ENCODE data around the gene TRAF3IP1. TPM values are rescaled to one million over a fixed set of nuclear protein-coding genes. Genes with fewer than 3 reads are reported as not detected.
A peak's percentile ranks its signal among the peaks of the same experiment; 100 is the strongest.

TRAF3IP1 gene
- total RNA-seq, 6 donors from 2014 or later = 14.0 to 26.8 (median 18.8) TPM

DNA sequence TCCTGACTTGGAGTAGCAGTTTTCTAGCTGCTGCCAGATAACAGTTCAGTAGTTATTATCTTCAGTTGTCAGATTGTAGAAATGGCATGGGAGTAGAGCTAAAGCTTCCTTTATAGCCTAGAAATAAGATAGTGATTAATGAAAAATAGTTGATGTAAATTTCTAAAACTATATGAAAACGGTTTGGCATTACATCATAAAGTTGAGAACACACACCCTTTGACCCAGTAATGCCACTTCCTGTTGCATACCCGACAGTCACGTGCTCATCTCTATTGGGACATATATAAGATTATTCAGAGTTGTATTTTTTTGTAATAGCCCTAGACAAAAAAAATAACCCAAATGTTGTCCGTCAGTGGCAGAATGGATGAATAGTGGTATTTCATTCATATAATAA is 67.0 kb downstream of the TRAF3IP1 start:
- H3K9me3 ChIP-seq = no peaks in the 10 kb centered on the region
- peak in 1 of 4 donors; percentile 33 for TF ChIP-seq EP300 (IDR thresholded peaks at IDR 0.05)
- TF ChIP-seq, protein P1, sequence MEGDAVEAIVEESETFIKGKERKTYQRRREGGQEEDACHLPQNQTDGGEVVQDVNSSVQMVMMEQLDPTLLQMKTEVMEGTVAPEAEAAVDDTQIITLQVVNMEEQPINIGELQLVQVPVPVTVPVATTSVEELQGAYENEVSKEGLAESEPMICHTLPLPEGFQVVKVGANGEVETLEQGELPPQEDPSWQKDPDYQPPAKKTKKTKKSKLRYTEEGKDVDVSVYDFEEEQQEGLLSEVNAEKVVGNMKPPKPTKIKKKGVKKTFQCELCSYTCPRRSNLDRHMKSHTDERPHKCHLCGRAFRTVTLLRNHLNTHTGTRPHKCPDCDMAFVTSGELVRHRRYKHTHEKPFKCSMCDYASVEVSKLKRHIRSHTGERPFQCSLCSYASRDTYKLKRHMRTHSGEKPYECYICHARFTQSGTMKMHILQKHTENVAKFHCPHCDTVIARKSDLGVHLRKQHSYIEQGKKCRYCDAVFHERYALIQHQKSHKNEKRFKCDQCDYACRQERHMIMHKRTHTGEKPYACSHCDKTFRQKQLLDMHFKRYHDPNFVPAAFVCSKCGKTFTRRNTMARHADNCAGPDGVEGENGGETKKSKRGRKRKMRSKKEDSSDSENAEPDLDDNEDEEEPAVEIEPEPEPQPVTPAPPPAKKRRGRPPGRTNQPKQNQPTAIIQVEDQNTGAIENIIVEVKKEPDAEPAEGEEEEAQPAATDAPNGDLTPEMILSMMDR (IDR thresholded peaks at IDR 0.05) = no peak
- TF ChIP-seq POLR2AphosphoS5 (IDR thresholded peaks at IDR 0.05) = peak in 1 of 2 donors; percentile 61
- H3K27ac ChIP-seq = peak overlapping the region in 1 of 4 donors; percentile 45
- ATAC-seq (ENCODE audit: low FRiP score in 2 of 2) (peak in 1 of 2 donors; percentile 45), DNase-seq (no peak)
- no peaks in the 10 kb centered on the region for H3K27me3 ChIP-seq
- WGBS, 2 donors = 63 to 69% methylated on average over 4 of the region's 4 CpGs
- H3K4me3 ChIP-seq = no peak overlapping the region
- H3K4me1 ChIP-seq = peaks cover 6 to 9% (median 8%) of the 10 kb centered on the region in 4 donors
- no peaks in the 10 kb centered on the region for H3K36me3 ChIP-seq

DNA sequence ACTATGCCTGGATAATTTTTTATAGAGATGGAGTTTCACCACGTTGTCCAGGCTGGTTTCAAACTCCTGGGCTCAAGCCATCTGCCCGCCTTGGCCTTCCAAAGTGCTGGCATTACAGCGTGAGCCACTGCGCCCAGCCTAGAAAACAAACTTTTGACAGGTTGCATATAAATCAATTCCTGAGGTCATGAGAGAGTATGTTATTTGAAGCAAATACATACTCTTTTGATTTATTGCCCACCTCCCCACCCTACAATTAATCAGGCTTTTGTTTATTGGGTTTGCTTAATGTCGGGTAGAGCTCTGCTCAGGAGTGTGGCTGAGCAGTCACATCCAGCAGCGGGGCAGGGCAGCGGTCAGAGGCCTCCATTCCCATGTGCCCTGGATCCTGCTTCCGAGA is 68.5 kb downstream of the TRAF3IP1 start:
- Histone ChIP-seq H3K9me3 (no peaks in the 10 kb centered on the region), H3K4me3 (no peak overlapping the region), H3K36me3 (no peaks in the 10 kb centered on the region), H3K4me1 (peaks cover 3 to 8% (median 7%) of the 10 kb centered on the region in 4 donors), H3K27me3 (no peaks in the 10 kb centered on the region), H3K27ac (no peak overlapping the region)
- DNase-seq (no peak), ATAC-seq (ENCODE audit: low FRiP score in 2 of 2) (no peak)
- TF ChIP-seq POLR2AphosphoS5 (IDR thresholded peaks at IDR 0.05) = no peak
- TF ChIP-seq, protein P1 (IDR thresholded peaks at IDR 0.05) = no peak
- no peak for TF ChIP-seq POLR2A (IDR thresholded peaks at IDR 0.05)
- TF ChIP-seq EP300 (IDR thresholded peaks at IDR 0.05) = no peak
- WGBS, 2 donors = 72 to 85% methylated on average over 8 of the region's 8 CpGs

DNA sequence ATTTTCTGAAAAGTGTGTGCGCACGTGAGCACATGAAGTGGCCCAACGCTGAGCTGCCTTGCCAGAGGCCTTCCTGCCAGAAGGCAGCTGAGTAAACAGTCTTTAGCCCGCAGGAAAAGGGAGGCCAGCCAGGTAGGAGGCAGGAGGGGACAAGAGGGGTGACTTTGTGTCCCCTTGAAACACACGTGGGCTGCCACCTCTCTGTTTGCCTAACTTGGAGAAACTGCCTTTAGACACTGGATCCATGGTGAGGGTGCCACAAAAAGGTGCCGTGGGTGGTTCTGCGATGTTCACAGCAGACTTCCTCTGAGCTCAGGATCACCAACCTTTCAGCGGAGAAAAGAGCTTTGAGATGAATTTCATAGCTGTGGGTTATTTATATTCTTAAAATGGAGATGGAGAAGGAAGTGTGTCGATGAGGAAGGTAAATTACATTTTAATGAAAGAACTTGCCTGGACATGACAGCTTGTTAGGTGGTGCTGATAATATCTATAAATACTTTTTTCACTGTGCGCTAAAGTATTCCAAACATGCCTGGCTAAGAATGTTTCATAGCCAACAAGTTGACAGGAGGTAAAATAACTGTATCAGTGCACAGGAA is 69.8 kb downstream of the TRAF3IP1 start:
- Histone ChIP-seq H3K27me3 (no peaks in the 10 kb centered on the region), H3K27ac (peak overlapping the region in 1 of 4 donors; percentile 72), H3K9me3 (no peaks in the 10 kb centered on the region), H3K4me3 (no peak overlapping the region), H3K36me3 (no peaks in the 10 kb centered on the region), H3K4me1 (peaks cover 3 to 8% (median 7%) of the 10 kb centered on the region in 4 donors)
- no peak for TF ChIP-seq POLR2A (IDR thresholded peaks at IDR 0.05)
- peak in 1 of 2 donors; percentile 56 for TF ChIP-seq POLR2AphosphoS5 (IDR thresholded peaks at IDR 0.05)
- 42 to 47% methylated on average over 10 of the region's 10 CpGs for WGBS, 2 donors
- ATAC-seq (ENCODE audit: low FRiP score in 2 of 2) = peak; percentile 38 to 85
- peak in 1 of 2 donors; percentile 85 for DNase-seq

DNA sequence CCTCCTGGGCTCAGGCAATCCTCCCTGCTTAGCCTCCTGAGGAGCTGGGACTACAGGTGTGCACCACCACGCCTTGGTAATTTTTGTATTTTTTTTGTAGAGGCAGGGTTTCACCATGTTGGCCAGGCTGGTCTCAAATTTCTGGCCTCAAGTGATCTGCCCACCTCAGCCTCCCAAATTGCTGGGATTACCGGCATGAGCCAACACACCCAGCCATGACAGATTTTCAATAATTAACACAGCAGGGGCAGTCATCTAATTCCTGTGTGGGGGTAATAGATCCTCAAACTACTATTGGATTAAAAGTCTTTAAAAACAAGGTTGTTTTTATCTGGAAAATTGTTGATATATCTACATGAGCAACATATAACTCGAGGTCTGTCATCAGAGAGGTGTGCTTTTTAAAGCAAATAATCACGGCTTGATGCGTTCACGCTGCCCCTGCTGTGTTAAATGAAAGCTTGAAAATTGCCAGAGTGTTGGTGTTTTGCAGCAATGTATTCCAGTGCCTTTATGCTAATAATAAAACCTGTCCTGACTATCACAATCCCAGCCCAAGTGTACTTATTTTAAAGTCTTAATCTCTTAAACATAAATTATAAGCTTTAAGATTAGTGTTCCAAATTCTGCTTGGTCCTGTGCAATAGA is 70.8 kb downstream of the TRAF3IP1 start:
- 84 to 94% methylated on average over 6 of the region's 6 CpGs for WGBS, 2 donors

DNA sequence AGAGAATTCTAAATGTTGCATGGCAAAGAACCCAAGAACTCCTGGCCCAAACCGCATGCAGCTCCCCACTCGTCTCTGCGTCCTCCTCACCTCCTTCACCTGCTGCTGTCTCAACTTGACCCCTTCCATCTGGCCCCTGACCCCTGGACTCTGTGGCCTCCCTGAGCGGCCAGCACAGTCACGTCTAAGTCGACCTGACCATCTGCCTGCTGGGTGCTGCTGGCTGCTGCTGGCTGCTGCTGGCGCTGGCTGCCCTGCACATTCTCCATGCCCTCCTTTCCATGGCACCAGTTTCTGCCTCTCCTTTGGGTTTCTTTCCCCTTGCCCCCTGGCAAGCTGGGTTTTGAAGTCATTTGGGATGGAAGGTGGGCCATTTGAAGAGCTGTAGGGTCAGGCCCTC is 76.3 kb downstream of the TRAF3IP1 start:
- 93 to 99% methylated on average over 7 of the region's 7 CpGs for WGBS, 2 donors
- TF ChIP-seq, protein P1 (IDR thresholded peaks at IDR 0.05) = no peak
- no peak for TF ChIP-seq EP300 (IDR thresholded peaks at IDR 0.05)
- no peak for TF ChIP-seq POLR2AphosphoS5 (IDR thresholded peaks at IDR 0.05)
- no peak for TF ChIP-seq POLR2A (IDR thresholded peaks at IDR 0.05)
- H3K4me1 ChIP-seq = no peaks in the 10 kb centered on the region
- no peak for DNase-seq
- no peak for ATAC-seq (ENCODE audit: low FRiP score in 2 of 2)
- no peaks in the 10 kb centered on the region for H3K9me3 ChIP-seq
- H3K27me3 ChIP-seq = no peaks in the 10 kb centered on the region
- no peak overlapping the region for H3K4me3 ChIP-seq
- no peak overlapping the region for H3K27ac ChIP-seq
- H3K36me3 ChIP-seq = peaks cover 0 to 15% (median 2%) of the 10 kb centered on the region in 4 donors

More for the DNA sequence above, 70.8 kb downstream of the TRAF3IP1 start:
- no peak overlapping the region for H3K27ac ChIP-seq
- no peaks in the 10 kb centered on the region for H3K27me3 ChIP-seq
- H3K4me3 ChIP-seq = no peak overlapping the region
- H3K36me3 ChIP-seq = no peaks in the 10 kb centered on the region
- DNase-seq (no peak), ATAC-seq (ENCODE audit: low FRiP score in 2 of 2) (no peak)
- TF ChIP-seq POLR2AphosphoS5 (IDR thresholded peaks at IDR 0.05) = no peak
- no peak for TF ChIP-seq POLR2A (IDR thresholded peaks at IDR 0.05)
- TF ChIP-seq, protein P1 (IDR thresholded peaks at IDR 0.05) = no peak
- no peak for TF ChIP-seq EP300 (IDR thresholded peaks at IDR 0.05)
- H3K9me3 ChIP-seq = no peaks in the 10 kb centered on the region
- peaks cover 3 to 8% (median 7%) of the 10 kb centered on the region in 4 donors for H3K4me1 ChIP-seq
